Heart left ventricle (tissue), 13 donors: ENCODE data around the gene PLPPR1.

Experiments used
- CTCF ChIP-seq, 12 donors: fragments of 200-600 bp; sonication (generic) in 4 of 12; IDR thresholded peaks; one replicate each; pipeline versions ENCODE4 v1.5.0 to v1.8.0; 2018 to 2022; ENCODE audit warnings: antibody characterized with exemption in 12 of 12, mild to moderate bottlenecking in 5 of 12
- POLR2A ChIP-seq, 2 donors: fragments of 450-650 bp; IDR thresholded peaks; one replicate each; pipeline ENCODE4 v1.6.1; 2017; ENCODE audit warnings: antibody characterized with exemption in 2 of 2, mild to moderate bottlenecking in 2 of 2, moderate library complexity in 2 of 2
- donor health status: ischemic (EF 13 %, LVEDD 7.1; RV severe dilation, severe dysfunction).
- donor health status: DM: no; HTN: yes; CAD: no.
- donor health status: DM: no; HTN: no; CAD: no.
- donor health status: ischemic (EF 25% LVEDD 6.9; RV normal size, moderate dysfunction).
- donor health status: ischemic (EF 25% LVEDD 5.7; RV mildly dilated, moderate dysfunction).
- donor health status: ischemic (EF 35%, LVEDD 5.7; RV mildly dilated, moderate dysfunction).
- donor health status: nonischemic (EF 11% LVEDD 7.7; RV severe dilation, severe dysfunction).
- donor health status: DM: yes; HTN: yes; CAD: no.
- donor health status: PGD.
- donor health status: ischemic (EF 29% LVEDD 5.4; RV normal size, mild dysfunction).
- donor health status: nonischemic (EF 23%, LVEDD 6.1; RV moderate dilation, normal function).

DNA sequence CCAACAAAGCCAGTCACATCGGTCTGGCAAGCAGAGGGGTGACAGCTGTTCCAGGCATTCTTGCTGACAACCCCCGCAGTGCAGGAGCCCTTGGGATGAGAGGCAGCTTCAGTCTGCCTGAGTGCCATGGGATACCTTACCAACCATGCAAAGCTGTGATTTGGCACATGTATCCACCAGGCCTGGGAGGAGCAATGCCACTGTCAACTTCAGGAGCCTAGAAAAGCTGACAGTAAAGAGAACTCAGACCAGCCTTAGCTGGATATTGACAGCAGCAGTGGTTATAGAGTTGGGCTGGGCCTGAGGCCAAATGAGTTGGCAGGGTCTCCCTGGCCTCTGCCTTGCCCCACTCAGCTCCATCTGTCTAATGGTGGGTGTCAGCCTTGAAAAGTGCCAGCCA is 10.1 kb upstream of the PLPPR1 start:
- TF ChIP-seq CTCF (IDR thresholded peaks at IDR 0.05) (no peak), POLR2A (IDR thresholded peaks at IDR 0.05) (no peak)
